HG03196 (cell line): Measurements from ENCODE around the gene KCNH4.
"Not testable (repeated sequence)": the region's sequence is repeated elsewhere in the genome, so short reads cannot be mapped to it uniquely, and the experiment has no call there.

Experiments used
- ATAC-seq: cut with Tn5 transposase; IDR thresholded peaks from one replicate; pipeline ENCODE4 v1.9.1; 2021; ENCODE audit not compliant: unreplicated experiment

The KCNH4 gene

GRCh38 chr17:42197564-42198156, 16.7 kb upstream of the KCNH4 start:
- no peak for ATAC-seq

DNA sequence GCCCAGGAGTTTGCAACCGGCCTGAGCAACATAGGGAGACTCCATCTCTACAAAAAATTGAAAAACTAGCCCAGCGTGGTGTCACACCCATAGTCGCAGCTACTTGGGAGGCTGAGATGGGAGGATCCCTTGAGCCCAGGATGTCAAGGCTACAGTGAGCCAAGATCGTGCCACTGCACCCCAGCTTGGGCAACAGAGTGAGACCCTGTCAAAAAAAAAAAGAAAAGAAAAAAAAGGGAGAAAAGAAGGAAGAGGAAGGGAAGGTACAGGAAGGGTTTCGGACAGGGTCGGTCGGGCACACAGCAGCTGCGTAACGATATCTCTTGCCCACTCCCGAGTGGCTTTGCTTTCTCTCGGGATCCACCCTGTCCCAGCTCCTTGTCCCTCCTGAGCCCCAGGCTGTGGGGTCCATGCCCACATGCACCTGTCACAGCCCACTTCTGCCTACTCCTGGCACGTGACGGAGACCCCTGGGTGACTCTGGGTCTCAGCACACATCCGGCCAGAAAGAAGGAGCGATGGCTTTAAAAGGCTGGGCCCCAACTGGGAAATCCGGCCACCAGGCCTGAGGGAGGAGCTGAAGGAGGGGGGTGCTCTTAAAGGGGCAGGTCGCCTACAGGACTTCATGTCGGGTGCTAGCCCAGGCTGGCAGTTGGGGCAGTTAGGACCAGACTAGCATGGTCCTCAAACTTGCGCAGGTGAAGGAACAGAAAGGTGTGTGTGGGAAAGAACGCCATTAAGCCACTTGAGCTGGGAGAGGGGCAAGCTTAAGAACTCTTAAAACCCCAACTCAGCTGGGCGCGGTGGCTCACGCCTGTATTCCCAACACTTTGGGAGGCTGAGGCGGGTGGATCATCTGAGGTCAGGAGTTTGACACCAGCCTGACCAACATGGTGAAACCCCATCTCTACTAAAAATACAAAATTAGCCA, 13.3 kb upstream of the KCNH4 start, which contains the start of gene GHDC:
Gene GHDC, minus strand, starts transcription at position 526 of the 931 bp plus-strand sequence. CDS start 913 bp downstream, outside the sequence.
- peak; percentile 88 for ATAC-seq

- ATAC-seq = no peak
Observed at GRCh38 chr17:42193216-42193968, 12.4 kb upstream of the KCNH4 start.

- no peak for ATAC-seq
Observed at GRCh38 chr17:42192189-42193126, 11.5 kb upstream of the KCNH4 start.

GRCh38 chr17:42191275-42191608, 10.3 kb upstream of the KCNH4 start:
- ATAC-seq = no peak

DNA sequence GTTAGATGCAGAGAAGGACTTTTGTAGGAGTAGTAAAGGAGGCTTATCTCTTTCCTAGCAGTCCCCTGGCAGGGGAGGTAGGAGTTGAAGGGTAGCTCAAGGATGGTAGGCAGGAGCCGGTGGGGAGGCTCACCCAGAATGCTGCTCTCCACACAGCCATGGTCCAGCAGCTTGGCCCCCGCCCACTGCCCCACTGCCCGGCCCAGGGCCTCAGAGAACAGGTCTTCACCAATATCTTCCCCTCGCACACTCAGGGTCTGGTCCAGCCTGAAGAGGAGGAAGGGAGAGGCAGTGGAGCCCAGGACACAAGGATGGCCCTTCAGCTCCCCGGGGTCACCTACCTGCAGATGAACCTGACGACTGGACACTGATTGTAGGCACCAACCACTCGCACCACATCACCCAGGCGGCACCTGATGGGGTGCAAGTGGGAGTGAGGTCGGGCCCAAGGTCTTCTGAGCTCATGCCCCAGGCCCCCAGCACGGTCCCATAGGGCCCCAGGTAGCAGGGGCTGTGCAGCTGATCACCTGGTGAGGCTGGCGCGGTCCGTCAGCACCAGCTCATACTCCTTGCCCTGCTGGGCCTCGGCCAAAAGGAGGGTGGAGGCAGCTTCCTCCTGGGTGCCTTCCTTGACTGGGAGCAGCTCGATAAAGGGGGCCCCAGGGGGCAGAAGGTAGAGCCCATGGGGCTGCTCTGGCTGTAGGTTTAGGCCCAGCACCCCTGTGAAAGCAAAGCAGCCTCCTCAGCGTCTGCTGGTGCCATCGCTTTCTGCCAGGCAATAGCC, 9.7 kb upstream of the KCNH4 start:
- no peak for ATAC-seq

DNA sequence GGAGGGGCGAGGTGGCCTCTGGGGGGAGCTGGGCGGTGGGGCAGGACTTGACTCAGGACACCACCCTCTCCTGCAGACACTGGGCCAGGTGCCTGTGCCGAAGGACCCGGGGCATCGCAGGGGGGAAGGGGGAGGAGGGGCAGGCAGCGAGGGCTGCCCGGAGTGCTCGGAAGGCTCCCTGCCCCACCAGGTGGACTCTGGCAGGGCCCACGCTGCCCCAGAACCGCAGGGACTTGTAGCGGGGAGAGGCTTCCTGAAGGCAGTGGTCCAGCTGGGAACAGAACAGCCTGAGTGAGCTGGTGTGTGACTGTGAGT, 8.7 kb upstream of the KCNH4 start:
- no peak for ATAC-seq

GRCh38 chr17:42188749-42189650, 8.1 kb upstream of the KCNH4 start:
- ATAC-seq = no peak

DNA sequence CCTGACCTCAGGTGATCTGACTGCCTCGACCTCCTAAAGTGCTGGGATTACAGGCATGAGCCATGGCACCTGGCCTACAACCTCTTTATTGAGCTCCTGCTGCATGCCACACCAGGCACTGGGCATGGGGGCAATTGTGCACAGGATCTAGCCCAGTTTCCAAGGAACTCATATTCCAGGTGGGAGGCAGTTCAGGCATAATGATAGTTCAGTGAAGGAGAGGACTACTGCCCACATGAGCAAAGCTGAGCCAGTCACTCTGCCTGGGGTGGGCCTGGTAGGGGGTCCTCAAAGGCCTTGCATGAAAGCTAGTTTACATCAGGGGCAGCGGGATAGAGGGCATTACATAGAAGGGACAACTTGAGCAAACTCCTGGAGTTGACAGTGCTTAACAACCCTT, 6.9 kb upstream of the KCNH4 start:
- ATAC-seq = no peak

GRCh38 chr17:42186191-42186590, 5.2 kb upstream of the KCNH4 start:
- ATAC-seq = not testable (repeated sequence)

DNA sequence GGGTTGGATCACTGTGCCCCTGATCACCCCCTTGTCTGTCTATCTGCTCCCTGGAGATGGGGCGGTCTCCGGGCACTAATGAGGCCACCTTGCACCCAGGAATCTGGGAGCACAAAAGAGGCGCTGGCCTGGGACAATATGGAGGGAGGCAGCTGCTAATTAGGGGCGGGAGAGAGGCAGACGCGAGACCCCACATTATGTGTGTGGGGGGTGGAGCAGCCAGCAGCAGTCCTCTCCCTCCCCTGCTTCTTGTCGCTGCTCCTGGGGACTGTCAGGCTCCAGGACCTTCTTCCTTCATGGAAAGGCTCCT, 4.6 kb upstream of the KCNH4 start:
- no peak for ATAC-seq

DNA sequence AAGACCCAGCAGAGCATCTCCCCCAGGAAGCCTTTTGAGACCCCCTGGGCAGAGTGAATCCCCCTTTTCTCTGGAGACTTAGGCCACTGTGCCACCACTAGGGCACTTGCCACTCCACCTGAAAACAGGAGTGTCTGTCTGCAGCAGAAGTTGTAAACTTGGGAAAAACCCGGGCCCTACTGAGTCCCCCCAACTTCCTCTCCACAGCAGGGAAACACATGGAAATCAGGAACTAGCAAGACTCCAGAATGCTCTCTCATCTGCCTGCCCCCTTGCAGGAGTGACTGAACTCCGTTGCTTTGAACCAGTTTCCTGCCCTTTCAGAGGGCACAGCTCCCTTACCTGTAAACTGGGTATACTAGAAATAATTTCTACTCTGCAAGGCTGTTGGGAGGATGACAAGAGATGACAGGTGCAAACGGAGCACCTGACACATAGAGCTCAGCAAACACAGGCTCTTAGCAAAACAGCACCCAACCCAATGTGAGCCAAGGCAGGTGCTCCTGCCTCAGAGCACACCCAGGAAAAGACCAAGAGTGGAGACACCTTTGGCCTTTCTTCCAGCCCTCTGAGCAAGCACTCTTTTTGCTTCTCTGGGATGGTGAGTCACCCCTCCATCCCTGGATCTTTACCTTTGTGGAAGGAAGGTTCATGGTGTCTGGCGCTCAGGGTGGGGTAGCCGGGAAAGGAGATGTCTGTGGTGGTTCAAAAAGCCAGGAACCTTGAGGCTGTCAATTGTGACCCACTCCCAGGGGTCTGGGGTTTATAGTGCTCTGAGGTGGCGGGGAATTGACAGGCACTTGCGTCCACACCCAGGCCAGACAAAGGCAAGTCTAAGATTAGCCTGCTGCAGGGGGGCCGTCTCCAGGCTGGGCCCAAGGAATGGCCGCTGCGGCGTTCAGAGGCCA, 4.0 kb upstream of the KCNH4 start, which contains the start of gene HCRT:
Gene HCRT, minus strand, starts transcription at position 740 of the 908 bp plus-strand sequence. Its CDS starts 87 bp downstream, at position 653.
- no peak for ATAC-seq

GRCh38 chr17:42183741-42184711, 3.1 kb upstream of the KCNH4 start:
- ATAC-seq = peak; percentile 61

- ATAC-seq = no peak
Observed at GRCh38 chr17:42182927-42183734, 2.2 kb upstream of the KCNH4 start.

- no peak for ATAC-seq
Observed at GRCh38 chr17:42181851-42182207, 887 bp upstream of the KCNH4 start.

GRCh38 chr17:42180411-42180921, 476 bp downstream of the KCNH4 start:
- ATAC-seq = no peak
